ENCODE results near the gene GCDH. TPM values are rescaled to one million over a fixed set of nuclear protein-coding genes. Genes with fewer than 3 reads are reported as not detected.
A peak's percentile ranks its signal among the peaks of the same experiment; 100 is the strongest.

The GCDH gene
- total and polyA plus RNA-seq, 12 donors = 22.6 to 72.3 (median 45.1) TPM

DNA sequence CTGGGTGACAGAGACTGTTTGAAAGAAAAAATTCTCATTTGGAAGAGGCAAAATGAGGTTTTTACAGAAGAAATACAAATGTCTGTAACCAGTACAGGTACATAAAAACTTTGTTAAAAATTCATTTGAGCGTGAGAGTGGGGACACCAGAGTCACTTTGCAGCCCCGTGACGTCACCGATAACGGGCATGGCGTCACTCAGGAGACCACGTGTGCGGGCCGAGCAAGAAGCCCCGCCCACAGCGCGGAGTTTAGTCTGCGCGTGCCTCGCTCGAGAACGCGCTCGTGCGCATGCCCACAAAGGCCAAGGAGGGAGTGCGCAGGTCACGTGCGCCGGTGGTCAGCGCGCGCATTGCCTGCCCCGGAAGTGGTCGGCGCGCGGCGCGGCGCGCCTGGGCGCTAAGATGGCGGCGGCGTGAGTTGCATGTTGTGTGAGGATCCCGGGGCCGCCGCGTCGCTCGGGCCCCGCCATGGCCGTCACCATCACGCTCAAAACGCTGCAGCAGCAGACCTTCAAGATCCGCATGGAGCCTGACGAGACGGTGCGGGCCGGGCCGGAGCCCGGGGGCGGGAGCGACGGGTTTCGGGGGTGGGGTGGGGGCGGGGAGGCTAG lies 54.6 kb downstream of the GCDH start, which contains the start of gene RAD23A:
RAD23A (plus strand) TSS at position 384 of the 613 bp plus-strand sequence; CDS start at position 471, 87 bp downstream.
- DNase-seq (peak; percentile 96 to 99), ATAC-seq (peak; percentile 92 to 97 (median 96))
- no peaks in the 10 kb centered on the region for H3K9me3 ChIP-seq
- peaks cover 6 to 84% (median 66%) of the 10 kb centered on the region in 9 donors for H3K36me3 ChIP-seq
- TF ChIP-seq, protein P1, sequence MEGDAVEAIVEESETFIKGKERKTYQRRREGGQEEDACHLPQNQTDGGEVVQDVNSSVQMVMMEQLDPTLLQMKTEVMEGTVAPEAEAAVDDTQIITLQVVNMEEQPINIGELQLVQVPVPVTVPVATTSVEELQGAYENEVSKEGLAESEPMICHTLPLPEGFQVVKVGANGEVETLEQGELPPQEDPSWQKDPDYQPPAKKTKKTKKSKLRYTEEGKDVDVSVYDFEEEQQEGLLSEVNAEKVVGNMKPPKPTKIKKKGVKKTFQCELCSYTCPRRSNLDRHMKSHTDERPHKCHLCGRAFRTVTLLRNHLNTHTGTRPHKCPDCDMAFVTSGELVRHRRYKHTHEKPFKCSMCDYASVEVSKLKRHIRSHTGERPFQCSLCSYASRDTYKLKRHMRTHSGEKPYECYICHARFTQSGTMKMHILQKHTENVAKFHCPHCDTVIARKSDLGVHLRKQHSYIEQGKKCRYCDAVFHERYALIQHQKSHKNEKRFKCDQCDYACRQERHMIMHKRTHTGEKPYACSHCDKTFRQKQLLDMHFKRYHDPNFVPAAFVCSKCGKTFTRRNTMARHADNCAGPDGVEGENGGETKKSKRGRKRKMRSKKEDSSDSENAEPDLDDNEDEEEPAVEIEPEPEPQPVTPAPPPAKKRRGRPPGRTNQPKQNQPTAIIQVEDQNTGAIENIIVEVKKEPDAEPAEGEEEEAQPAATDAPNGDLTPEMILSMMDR (IDR thresholded peaks at IDR 0.05) = no peak
- WGBS, 2 donors = 1% methylated on average over 61 to 62 of the region's 62 CpGs
- H3K27me3 ChIP-seq = no peaks in the 10 kb centered on the region
- H3K4me3 ChIP-seq = peak within 1 kb of the TSS; percentile 83 to 97 (median 92)
- H3K27ac ChIP-seq = peak within 1 kb of the TSS; percentile 81 to 98 (median 95)
- intact Hi-C loops (cut with DNase I) = no loop called here
- H3K4me1 ChIP-seq = peaks cover 7 to 78% (median 34%) of the 10 kb centered on the region in 9 donors

DNA sequence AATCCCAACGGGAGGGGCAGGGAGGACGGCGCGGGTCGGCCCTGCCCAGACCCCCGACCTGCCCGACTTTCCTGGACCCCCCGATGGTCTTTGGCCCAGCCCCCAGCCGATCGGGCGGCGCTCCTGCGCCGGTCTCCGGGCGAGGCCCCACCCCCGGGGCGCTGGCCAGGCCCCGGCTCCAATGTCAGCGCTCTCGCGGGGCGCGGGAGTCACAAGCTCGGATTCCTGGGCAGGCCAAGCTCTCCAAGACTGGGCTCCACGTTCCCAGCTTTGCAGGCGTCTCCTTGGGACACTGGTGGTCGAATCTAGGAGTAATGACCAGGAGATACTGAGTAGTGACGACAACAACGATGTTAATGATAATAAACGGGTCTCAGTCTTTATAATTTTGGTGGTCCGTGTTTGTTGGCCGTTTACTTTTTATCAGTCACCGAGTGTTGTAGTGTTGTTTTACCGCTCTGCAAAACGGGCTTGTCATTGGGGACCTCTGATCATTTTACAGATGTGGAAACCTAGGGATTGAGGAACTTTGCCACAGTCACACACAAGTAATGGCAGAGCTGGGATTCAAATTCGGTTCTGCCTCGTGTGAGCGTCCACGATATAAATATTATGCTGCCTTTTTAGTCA lies 55.2 kb downstream of the GCDH start:
- H3K27me3 ChIP-seq = no peaks in the 10 kb centered on the region
- peaks cover 7 to 72% (median 28%) of the 10 kb centered on the region in 9 donors for H3K4me1 ChIP-seq
- H3K27ac ChIP-seq = peak overlapping the region; percentile 81 to 98 (median 95)
- intact Hi-C loops (cut with DNase I) = no loop called here
- H3K4me3 ChIP-seq = peak overlapping the region; percentile 83 to 97 (median 92)
- TF ChIP-seq, protein P1 (IDR thresholded peaks at IDR 0.05) = no peak
- ATAC-seq = peak; percentile 75 to 84 (median 76)
- H3K9me3 ChIP-seq = no peaks in the 10 kb centered on the region
- peaks cover 6 to 84% (median 65%) of the 10 kb centered on the region in 9 donors for H3K36me3 ChIP-seq
- WGBS, 2 donors = 0 to 1% methylated on average over 40 of the region's 40 CpGs
- DNase-seq = peak; percentile 68 to 69

DNA sequence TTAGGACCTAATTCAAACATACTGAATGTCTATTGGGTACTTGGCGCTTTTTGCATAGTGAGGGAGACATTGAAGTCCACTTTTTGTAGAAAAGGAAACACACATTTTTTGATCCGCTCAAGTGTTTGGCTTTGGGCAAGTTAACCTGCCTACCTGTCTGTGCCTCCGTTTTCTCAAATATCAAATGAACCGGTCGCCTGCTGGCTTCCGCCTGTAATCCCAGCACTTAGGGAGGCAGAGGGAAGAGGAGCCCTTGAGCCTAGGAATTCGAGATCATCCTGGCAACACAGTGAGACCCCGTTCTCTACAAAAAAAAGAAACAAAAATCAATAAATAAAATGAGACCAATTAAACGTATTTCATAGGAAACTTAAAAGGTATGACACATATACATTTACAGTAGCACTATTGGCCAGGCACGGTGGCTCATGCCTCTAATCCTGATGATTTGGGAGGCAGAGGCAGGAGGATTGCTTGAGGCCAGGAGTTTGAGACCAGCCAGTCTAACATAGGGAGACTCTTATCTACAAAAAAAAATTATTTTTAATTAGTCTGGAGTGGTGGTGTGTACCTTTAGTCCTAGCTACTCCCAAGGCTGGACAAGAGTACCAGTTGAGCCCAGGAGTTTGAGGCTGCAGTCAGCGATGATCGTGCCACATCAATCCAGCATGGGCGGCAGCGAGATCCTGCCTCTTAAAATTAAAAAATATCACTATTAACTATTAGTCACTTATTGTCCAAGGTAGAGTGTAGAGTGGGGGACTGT lies 56.0 kb downstream of the GCDH start:
- no peaks in the 10 kb centered on the region for H3K9me3 ChIP-seq
- TF ChIP-seq, protein P1 (IDR thresholded peaks at IDR 0.05) = no peak
- peak overlapping the region in 7 of 10 donors; percentile 94 to 98 (median 96) for H3K27ac ChIP-seq
- H3K4me3 ChIP-seq = peak overlapping the region; percentile 83 to 97 (median 92)
- DNase-seq (no peak), ATAC-seq (no peak)
- intact Hi-C loops (cut with DNase I) = no loop called here
- H3K36me3 ChIP-seq = peaks cover 6 to 84% (median 64%) of the 10 kb centered on the region in 9 donors
- WGBS, 2 donors = 61 to 63% methylated on average over 14 of the region's 14 CpGs
- H3K4me1 ChIP-seq = peaks cover 7 to 69% (median 28%) of the 10 kb centered on the region in 9 donors
- no peaks in the 10 kb centered on the region for H3K27me3 ChIP-seq
